Skeletal muscle satellite cell (primary cell): Measurements from ENCODE around the gene ADAMTS13.

Experiments used
- H3K27me3 ChIP-seq: 2 replicates; pipeline ENCODE4 v1.7.0; 2013; ENCODE audit warnings: low read length; ENCODE audit not compliant: control insufficient read depth, insufficient read depth
- H3K36me3 ChIP-seq: 2 replicates; pipeline ENCODE4 v1.7.0; 2013; ENCODE audit warnings: mild to moderate bottlenecking, control low read depth, low read length; ENCODE audit not compliant: insufficient read depth
- H3K4me1 ChIP-seq: 2 replicates; pipeline ENCODE4 v1.7.0; 2013; ENCODE audit warnings: low read length; ENCODE audit not compliant: control insufficient read depth, insufficient read depth
- H3K4me2 ChIP-seq: 2 replicates; pipeline ENCODE4 v1.7.0; 2013; ENCODE audit warnings: mild to moderate bottlenecking, low read length
- H3K4me3 ChIP-seq: 2 replicates; pipeline ENCODE4 v1.7.0; 2013; ENCODE audit warnings: low read length
- H3K9ac ChIP-seq: 2 replicates; pipeline ENCODE4 v1.7.0; 2013; ENCODE audit warnings: mild to moderate bottlenecking, low read depth, low read length, moderate library complexity
- H3K9me3 ChIP-seq: replicated peaks from 2 replicates; pipeline ENCODE4 v1.7.0; 2013; ENCODE audit warnings: mild to moderate bottlenecking, control low read depth, low read length

ADAMTS13 gene

DNA sequence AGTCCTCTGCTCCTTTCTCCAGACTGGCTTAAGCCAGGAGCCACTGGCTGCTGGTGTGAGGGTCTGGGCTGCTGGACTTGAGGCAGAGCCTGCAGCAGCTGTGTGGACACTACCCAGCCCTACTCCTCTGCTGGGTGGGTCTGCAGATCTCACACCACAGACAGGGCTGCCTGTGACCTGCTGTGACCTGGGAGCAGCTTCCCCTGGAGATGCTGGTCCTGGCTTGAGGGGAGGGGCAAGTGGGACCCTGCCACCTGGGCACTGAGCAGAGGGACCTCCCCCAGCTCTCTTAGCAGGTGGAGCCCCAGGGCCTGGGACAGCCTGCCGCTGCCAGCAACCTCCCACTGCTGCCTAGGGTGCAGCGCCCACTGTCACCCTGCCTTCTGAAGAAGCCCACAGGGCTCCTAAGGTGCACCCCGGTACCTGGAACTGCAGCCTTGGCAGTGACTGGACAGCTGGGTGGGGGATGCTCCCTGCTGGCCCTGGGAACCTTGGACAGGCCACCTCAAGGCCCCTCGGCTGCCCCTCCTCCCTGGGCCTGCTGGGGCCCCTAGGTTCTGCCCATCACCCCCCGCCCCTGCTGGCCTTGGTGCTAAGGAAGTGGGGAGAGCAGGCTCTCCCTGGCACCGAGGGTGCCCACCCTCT is 46.7 kb downstream of the ADAMTS13 start:
- Histone ChIP-seq H3K4me1 (no peaks in the 10 kb centered on the region), H3K9ac (no peak overlapping the region), H3K9me3 (no peaks in the 10 kb centered on the region), H3K4me2 (no peak overlapping the region), H3K4me3 (no peak overlapping the region), H3K27me3 (no peaks in the 10 kb centered on the region), H3K36me3 (peaks cover 18% of the 10 kb centered on the region)

GRCh38 chr9:133470427-133470924 is 48.3 kb downstream of the ADAMTS13 start:
- Histone ChIP-seq H3K9me3 (no peaks in the 10 kb centered on the region), H3K27me3 (no peaks in the 10 kb centered on the region), H3K4me1 (no peaks in the 10 kb centered on the region), H3K9ac (no peak overlapping the region), H3K4me2 (no peak overlapping the region), H3K4me3 (no peak overlapping the region), H3K36me3 (peaks cover 26% of the 10 kb centered on the region)

DNA sequence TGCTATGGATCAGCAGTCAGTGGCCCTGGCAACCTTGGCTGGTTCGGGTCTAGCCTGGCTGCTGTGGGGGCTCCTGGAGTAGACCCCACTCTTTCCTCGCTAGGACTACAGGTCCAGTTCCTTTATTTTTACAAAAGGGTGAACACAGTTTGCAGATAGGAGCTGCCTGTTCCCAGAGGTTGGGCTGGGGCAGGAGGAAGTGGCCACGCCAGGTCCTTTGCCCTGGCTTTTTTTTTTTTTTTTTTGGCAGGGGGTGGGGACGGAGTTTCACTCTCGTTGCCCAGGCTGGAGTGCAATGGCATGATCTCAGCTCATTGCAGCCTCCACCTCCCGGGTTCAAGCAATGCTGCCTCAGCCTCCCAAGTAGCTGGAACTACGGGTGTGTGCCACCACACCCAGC is 48.8 kb downstream of the ADAMTS13 start:
- Histone ChIP-seq H3K4me2 (no peak overlapping the region), H3K9me3 (no peaks in the 10 kb centered on the region), H3K4me1 (no peaks in the 10 kb centered on the region), H3K36me3 (peaks cover 26% of the 10 kb centered on the region), H3K4me3 (no peak overlapping the region), H3K27me3 (no peaks in the 10 kb centered on the region), H3K9ac (no peak overlapping the region)

GRCh38 chr9:133471551-133472276 is 49.5 kb downstream of the ADAMTS13 start:
- H3K27me3 ChIP-seq, result no peaks in the 10 kb centered on the region
- H3K9me3 ChIP-seq, result no peaks in the 10 kb centered on the region
- H3K4me1 ChIP-seq, result no peaks in the 10 kb centered on the region
- H3K36me3 ChIP-seq, result peaks cover 30% of the 10 kb centered on the region
- no peak overlapping the region for H3K4me3 ChIP-seq
- H3K4me2 ChIP-seq, result no peak overlapping the region
- H3K9ac ChIP-seq, result no peak overlapping the region

DNA sequence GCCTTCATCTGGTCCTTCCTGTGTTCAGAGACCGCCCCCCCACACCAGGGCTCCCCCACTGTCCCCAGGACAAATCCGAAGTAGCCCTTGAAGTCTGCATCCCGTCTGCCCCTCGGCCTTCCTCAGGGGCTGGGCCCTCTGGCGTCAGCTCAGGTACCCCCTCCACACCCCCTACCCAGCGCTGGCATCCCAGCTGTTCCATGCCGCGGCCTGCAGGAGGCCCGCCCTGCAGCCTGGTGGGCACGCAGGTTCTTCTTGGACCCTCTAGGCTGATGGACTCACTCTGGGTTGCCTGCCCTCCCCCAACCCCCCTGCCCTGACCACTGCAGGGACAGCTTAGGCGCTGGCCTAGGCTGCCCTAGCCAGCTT is 50.1 kb downstream of the ADAMTS13 start:
- no peaks in the 10 kb centered on the region for H3K27me3 ChIP-seq
- H3K4me2 ChIP-seq, result no peak overlapping the region
- peaks cover 33% of the 10 kb centered on the region for H3K36me3 ChIP-seq
- no peak overlapping the region for H3K9ac ChIP-seq
- H3K4me3 ChIP-seq, result no peak overlapping the region
- H3K4me1 ChIP-seq, result no peaks in the 10 kb centered on the region
- no peaks in the 10 kb centered on the region for H3K9me3 ChIP-seq

GRCh38 chr9:133472753-133473378 is 50.7 kb downstream of the ADAMTS13 start:
- Histone ChIP-seq H3K27me3 (no peaks in the 10 kb centered on the region), H3K9me3 (no peaks in the 10 kb centered on the region), H3K9ac (no peak overlapping the region), H3K4me3 (no peak overlapping the region), H3K4me2 (no peak overlapping the region), H3K4me1 (no peaks in the 10 kb centered on the region), H3K36me3 (peaks cover 33% of the 10 kb centered on the region)

GRCh38 chr9:133473743-133474142 is 51.6 kb downstream of the ADAMTS13 start:
- H3K9ac ChIP-seq, result no peak overlapping the region
- H3K4me1 ChIP-seq, result peaks cover 7% of the 10 kb centered on the region
- H3K36me3 ChIP-seq, result peaks cover 33% of the 10 kb centered on the region
- no peak overlapping the region for H3K4me2 ChIP-seq
- H3K4me3 ChIP-seq, result no peak overlapping the region
- no peaks in the 10 kb centered on the region for H3K9me3 ChIP-seq
- no peaks in the 10 kb centered on the region for H3K27me3 ChIP-seq

DNA sequence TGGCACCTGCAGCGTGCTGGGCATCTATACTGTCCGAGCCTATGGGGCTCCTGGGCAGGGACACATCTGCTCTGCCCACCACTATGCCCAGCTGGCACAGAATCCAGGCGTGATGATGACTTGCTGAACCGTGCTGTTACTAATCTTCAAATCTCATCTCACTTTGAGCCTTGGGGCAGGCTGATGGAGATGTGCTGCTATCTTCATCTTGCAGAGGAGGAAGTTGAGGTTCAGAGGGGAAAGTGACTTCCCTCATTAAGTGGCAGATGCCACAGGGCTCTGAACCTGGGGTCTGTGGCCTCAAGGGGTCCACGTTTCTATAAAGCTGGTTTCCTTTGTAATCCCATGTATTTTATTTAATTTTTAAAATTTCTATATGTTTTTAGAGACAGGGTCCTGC is 52.0 kb downstream of the ADAMTS13 start:
- Histone ChIP-seq H3K36me3 (peaks cover 33% of the 10 kb centered on the region), H3K4me2 (no peak overlapping the region), H3K9me3 (no peaks in the 10 kb centered on the region), H3K27me3 (no peaks in the 10 kb centered on the region), H3K4me1 (peaks cover 7% of the 10 kb centered on the region), H3K9ac (no peak overlapping the region), H3K4me3 (no peak overlapping the region)

DNA sequence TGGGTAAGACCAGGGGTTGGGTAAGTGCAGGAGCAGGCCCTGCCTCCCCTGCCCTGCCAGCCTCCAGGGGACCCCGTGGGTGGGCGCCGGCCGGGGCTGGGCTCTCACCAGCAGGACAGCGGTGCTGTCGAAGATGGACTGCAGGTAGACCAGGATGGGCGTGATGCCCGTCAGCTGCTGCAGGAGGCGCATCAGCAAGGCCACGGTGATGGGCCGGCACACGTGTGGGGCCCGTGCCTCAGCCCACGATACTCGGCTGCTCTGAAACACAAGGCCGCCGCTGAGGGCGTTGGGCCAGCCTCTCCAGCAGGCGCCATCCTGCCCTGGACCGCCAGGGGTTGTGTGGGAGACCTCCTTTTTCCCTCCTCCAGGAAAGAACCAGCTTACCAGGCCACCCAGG is 52.7 kb downstream of the ADAMTS13 start:
- H3K27me3 ChIP-seq, result no peaks in the 10 kb centered on the region
- no peak overlapping the region for H3K4me3 ChIP-seq
- peaks cover 13% of the 10 kb centered on the region for H3K4me1 ChIP-seq
- no peak overlapping the region for H3K9ac ChIP-seq
- no peak overlapping the region for H3K4me2 ChIP-seq
- H3K36me3 ChIP-seq, result peaks cover 33% of the 10 kb centered on the region
- H3K9me3 ChIP-seq, result no peaks in the 10 kb centered on the region

GRCh38 chr9:133475292-133476012 is 53.3 kb downstream of the ADAMTS13 start:
- Histone ChIP-seq H3K36me3 (peaks cover 33% of the 10 kb centered on the region), H3K27me3 (no peaks in the 10 kb centered on the region), H3K4me1 (peaks cover 13% of the 10 kb centered on the region), H3K9me3 (no peaks in the 10 kb centered on the region), H3K9ac (no peak overlapping the region), H3K4me2 (no peak overlapping the region), H3K4me3 (no peak overlapping the region)
